ENCODE data around the gene PIP5K1B. TPM values are rescaled to one million over a fixed set of nuclear protein-coding genes. Genes with fewer than 3 reads are reported as not detected.

PIP5K1B gene
- total and polyA plus RNA-seq, 2 experiments from 2014 or later: 1.3 to 2.8 TPM

GRCh38 chr9:68685770-68686169, 19.3 kb upstream of the PIP5K1B start:
- H3K9me3 Mint-ChIP-seq: no peaks in the 10 kb centered on the region
- peaks cover 8% of the 10 kb centered on the region; the same call in 2 of the 3 replicates for H3K4me1 Mint-ChIP-seq
- no peaks in the 10 kb centered on the region for H3K27me3 ChIP-seq (ENCODE audit: insufficient read depth)
- no peak overlapping the region for H3K27ac Mint-ChIP-seq
- no peaks in the 10 kb centered on the region for H3K36me3 ChIP-seq (ENCODE audit: insufficient read depth)
- H2AFZ ChIP-seq: no peak overlapping the region
- no peak overlapping the region for H3K4me3 ChIP-seq
- DNase-seq (ENCODE audit: low spot score): peak; percentile 68
- no peaks in the 10 kb centered on the region for H3K79me2 ChIP-seq (replicated peaks; ENCODE audit: insufficient read depth)
- H3K4me1 ChIP-seq (ENCODE audit: insufficient read depth): no peaks in the 10 kb centered on the region
- H3K9me2 ChIP-seq (ENCODE audit: insufficient read depth): no peaks in the 10 kb centered on the region
- H4K20me1 ChIP-seq (replicated peaks; ENCODE audit: insufficient read depth): no peaks in the 10 kb centered on the region
- no peak overlapping the region for H3K4me2 ChIP-seq
- H3K36me3 Mint-ChIP-seq (ENCODE audit: low read depth): no peaks in the 10 kb centered on the region
- H3K27me3 Mint-ChIP-seq (ENCODE audit: insufficient read depth, low read depth, poor library complexity): peaks cover 3% of the 10 kb centered on the region
- H3K27ac ChIP-seq (ENCODE audit: low read depth): no peak overlapping the region
- peak; percentile 84 for ATAC-seq
- H3K4me3 Mint-ChIP-seq: no peak overlapping the region
- no peaks in the 10 kb centered on the region for H3F3A ChIP-seq (replicated peaks; ENCODE audit: low read depth)
- TF ChIP-seq ZNF114 (CRISPR knock-in tag; IDR thresholded peaks at IDR 0.05) (no peak), CTCF (conservative IDR thresholded peaks at IDR 0.05; ENCODE audit: low read depth in 2 of 2) (peak; percentile 67 to 80)

- H3K9me2 ChIP-seq (ENCODE audit: insufficient read depth): no peaks in the 10 kb centered on the region
These were observed 15.0 kb upstream of the PIP5K1B start for GRCh38 chr9:68690088-68690487.

More at GRCh38 chr9:68690088-68690487, 15.0 kb upstream of the PIP5K1B start:
- no peaks in the 10 kb centered on the region for H4K20me1 ChIP-seq (replicated peaks; ENCODE audit: insufficient read depth)
- H3K4me1 ChIP-seq (ENCODE audit: insufficient read depth): no peaks in the 10 kb centered on the region
- peak; percentile 41 for DNase-seq (ENCODE audit: low spot score)
- no peak overlapping the region for H3K27ac ChIP-seq (ENCODE audit: low read depth)
- no peak overlapping the region for H3K4me3 ChIP-seq
- H3K27me3 ChIP-seq (ENCODE audit: insufficient read depth): no peaks in the 10 kb centered on the region
- H3F3A ChIP-seq (replicated peaks; ENCODE audit: low read depth): no peaks in the 10 kb centered on the region
- peaks cover 8% of the 10 kb centered on the region; the same call in 2 of the 3 replicates for H3K4me1 Mint-ChIP-seq
- H3K4me3 Mint-ChIP-seq: no peak overlapping the region
- H3K36me3 ChIP-seq (ENCODE audit: insufficient read depth): no peaks in the 10 kb centered on the region
- H2AFZ ChIP-seq: no peak overlapping the region
- peak overlapping the region; percentile 61; the same call in 1 of the 2 replicates for H3K27ac Mint-ChIP-seq
- H3K4me2 ChIP-seq: no peak overlapping the region
- no peaks in the 10 kb centered on the region for H3K79me2 ChIP-seq (replicated peaks; ENCODE audit: insufficient read depth)
- ATAC-seq: peak; percentile 72
- no peaks in the 10 kb centered on the region for H3K36me3 Mint-ChIP-seq (ENCODE audit: low read depth)
- TF ChIP-seq CTCF (conservative IDR thresholded peaks at IDR 0.05; ENCODE audit: low read depth in 2 of 2) (no peak), ZNF331 (CRISPR knock-in tag; IDR thresholded peaks at IDR 0.05; ENCODE audit: low read depth) (no peak), EZH2phosphoT487 (IDR thresholded peaks at IDR 0.05; ENCODE audit: unreplicated experiment) (no peak), ZNF114 (CRISPR knock-in tag; IDR thresholded peaks at IDR 0.05) (no peak), STAT1 (IDR thresholded peaks at IDR 0.05; ENCODE audit: unreplicated experiment) (no peak), NANOG (IDR thresholded peaks at IDR 0.05; ENCODE audit: borderline replicate concordance) (no peak), JUNB (IDR thresholded peaks at IDR 0.05; ENCODE audit: unreplicated experiment) (no peak)
- no peaks in the 10 kb centered on the region for H3K9me3 Mint-ChIP-seq
- H3K27me3 Mint-ChIP-seq (ENCODE audit: insufficient read depth, low read depth, poor library complexity): peaks cover 3% of the 10 kb centered on the region

Measured in GM23338 (cell line).